Osteocyte (in vitro differentiated cells): Measurements from ENCODE around the gene TBX18. TPM values are rescaled to one million over a fixed set of nuclear protein-coding genes. Genes with fewer than 3 reads are reported as not detected.

Source experiments
- DNase-seq: peaks from one replicate; pipeline ENCODE4 v3.0.0; 2021; ENCODE audit warnings: mixed read lengths; ENCODE audit not compliant: unreplicated experiment; ENCODE audit errors: extremely low spot score
- H3K27ac Mint-ChIP-seq: one replicate; pipeline ENCODE4 v1.8.0; 2021; ENCODE audit warnings: mild to moderate bottlenecking, mixed read lengths; ENCODE audit not compliant: unreplicated experiment
- H3K27me3 Mint-ChIP-seq: one replicate; pipeline ENCODE4 v1.8.0; 2021; ENCODE audit warnings: mixed read lengths; ENCODE audit not compliant: unreplicated experiment
- H3K36me3 Mint-ChIP-seq: one replicate; pipeline ENCODE4 v1.8.0; 2021; ENCODE audit warnings: mixed read lengths; ENCODE audit not compliant: unreplicated experiment
- H3K4me1 Mint-ChIP-seq: one replicate; pipeline ENCODE4 v1.8.0; 2021; ENCODE audit warnings: mixed read lengths; ENCODE audit not compliant: unreplicated experiment
- H3K4me3 Mint-ChIP-seq: one replicate; pipeline ENCODE4 v1.8.0; 2021; ENCODE audit warnings: mild to moderate bottlenecking, moderate library complexity, mixed read lengths; ENCODE audit not compliant: unreplicated experiment
- H3K9me3 Mint-ChIP-seq: one replicate; pipeline ENCODE4 v1.8.0; 2021; ENCODE audit warnings: mixed read lengths; ENCODE audit not compliant: unreplicated experiment
- total RNA-seq: library from RNA; stranded (reverse); gene quantifications from 2 replicates; pipeline ENCODE4 v1.2.1, GENCODE V29; 2021
- TF ChIP-seq, protein P1 (sequence below): fragments of 200-600 bp; sonication (generic); IDR thresholded peaks from 2 replicates; pipeline ENCODE4 v1.5.0; 2021; ENCODE audit warnings: antibody characterized with exemption, mild to moderate bottlenecking, moderate library complexity

Gene TBX18
- total RNA-seq, 1 donor from 2014 or later: 8.0 TPM

DNA sequence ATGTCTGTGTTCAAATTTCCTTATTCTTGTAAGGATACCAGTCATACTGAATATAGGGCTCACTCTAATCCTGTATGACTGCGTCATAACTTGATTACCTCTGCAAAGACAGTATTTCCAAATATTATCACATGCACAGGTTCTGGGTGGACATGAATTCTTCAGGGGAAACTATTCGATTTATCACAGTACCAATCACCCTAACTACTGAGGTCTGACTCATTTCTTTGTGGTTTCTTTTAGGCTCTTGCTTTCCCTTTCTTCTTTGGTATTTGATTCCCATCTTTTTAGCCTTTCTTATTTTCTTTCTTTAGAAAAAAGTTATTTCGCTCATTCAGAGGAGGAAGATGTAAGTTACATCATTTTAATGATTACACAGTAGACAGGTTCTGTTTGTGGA lies 40.3 kb upstream of the TBX18 start:
- Mint-ChIP-seq H3K27me3 (peaks cover 8% of the 10 kb centered on the region), H3K36me3 (no peaks in the 10 kb centered on the region), H3K27ac (no peak overlapping the region), H3K9me3 (no peaks in the 10 kb centered on the region), H3K4me1 (no peaks in the 10 kb centered on the region), H3K4me3 (no peak overlapping the region)
- DNase-seq: no peak
- TF ChIP-seq, protein P1, sequence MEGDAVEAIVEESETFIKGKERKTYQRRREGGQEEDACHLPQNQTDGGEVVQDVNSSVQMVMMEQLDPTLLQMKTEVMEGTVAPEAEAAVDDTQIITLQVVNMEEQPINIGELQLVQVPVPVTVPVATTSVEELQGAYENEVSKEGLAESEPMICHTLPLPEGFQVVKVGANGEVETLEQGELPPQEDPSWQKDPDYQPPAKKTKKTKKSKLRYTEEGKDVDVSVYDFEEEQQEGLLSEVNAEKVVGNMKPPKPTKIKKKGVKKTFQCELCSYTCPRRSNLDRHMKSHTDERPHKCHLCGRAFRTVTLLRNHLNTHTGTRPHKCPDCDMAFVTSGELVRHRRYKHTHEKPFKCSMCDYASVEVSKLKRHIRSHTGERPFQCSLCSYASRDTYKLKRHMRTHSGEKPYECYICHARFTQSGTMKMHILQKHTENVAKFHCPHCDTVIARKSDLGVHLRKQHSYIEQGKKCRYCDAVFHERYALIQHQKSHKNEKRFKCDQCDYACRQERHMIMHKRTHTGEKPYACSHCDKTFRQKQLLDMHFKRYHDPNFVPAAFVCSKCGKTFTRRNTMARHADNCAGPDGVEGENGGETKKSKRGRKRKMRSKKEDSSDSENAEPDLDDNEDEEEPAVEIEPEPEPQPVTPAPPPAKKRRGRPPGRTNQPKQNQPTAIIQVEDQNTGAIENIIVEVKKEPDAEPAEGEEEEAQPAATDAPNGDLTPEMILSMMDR: no peak

DNA sequence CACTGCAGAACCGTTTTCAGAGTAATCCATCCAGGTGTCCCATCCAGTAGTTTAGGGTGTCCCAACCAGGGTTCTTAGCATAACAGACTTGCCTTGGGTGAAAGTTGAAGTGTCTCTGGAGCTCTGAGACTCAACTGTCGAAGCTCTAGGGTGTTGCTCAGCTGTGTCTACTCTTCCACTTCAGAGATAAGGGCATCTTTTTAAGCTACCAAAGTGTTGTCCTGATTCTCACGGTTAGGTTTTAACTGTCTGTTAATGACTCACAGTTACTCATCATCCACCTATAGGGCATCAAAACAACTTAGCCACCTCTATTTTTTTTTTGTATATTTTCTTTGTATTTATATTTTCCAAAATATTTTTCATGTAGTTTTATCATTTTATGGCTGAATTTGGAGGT lies 36.9 kb upstream of the TBX18 start:
- no peak overlapping the region for H3K27ac Mint-ChIP-seq

DNA sequence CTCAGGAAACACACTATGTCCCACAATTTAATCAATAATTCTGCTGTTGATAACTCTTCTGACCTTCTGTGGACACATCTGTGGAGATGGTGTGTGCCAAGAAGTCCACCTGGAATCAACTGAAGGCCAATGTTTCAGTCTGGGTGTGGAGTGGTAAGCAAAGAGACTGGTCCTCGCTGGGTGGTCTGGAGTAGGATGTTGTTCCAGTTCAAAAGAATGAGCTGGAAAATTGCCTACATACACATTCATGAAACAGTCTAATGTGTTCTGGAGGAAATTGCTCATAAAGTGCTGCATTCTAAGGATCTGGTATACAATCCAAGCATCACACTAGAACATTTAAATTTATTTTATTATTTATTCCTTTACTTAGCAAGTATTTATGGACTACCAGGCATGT lies 33.9 kb upstream of the TBX18 start:
- DNase-seq: no peak
- Mint-ChIP-seq H3K4me3 (no peak overlapping the region), H3K27ac (no peak overlapping the region), H3K27me3 (peaks cover 5% of the 10 kb centered on the region), H3K36me3 (no peaks in the 10 kb centered on the region), H3K9me3 (no peaks in the 10 kb centered on the region), H3K4me1 (no peaks in the 10 kb centered on the region)
- TF ChIP-seq, protein P1: no peak

More for the DNA sequence above, 36.9 kb upstream of the TBX18 start:
- H3K9me3 Mint-ChIP-seq: no peaks in the 10 kb centered on the region
- DNase-seq: no peak
- H3K27me3 Mint-ChIP-seq: peaks cover 8% of the 10 kb centered on the region
- H3K4me1 Mint-ChIP-seq: no peaks in the 10 kb centered on the region
- H3K36me3 Mint-ChIP-seq: no peaks in the 10 kb centered on the region
- TF ChIP-seq, protein P1: no peak
- H3K4me3 Mint-ChIP-seq: no peak overlapping the region

DNA sequence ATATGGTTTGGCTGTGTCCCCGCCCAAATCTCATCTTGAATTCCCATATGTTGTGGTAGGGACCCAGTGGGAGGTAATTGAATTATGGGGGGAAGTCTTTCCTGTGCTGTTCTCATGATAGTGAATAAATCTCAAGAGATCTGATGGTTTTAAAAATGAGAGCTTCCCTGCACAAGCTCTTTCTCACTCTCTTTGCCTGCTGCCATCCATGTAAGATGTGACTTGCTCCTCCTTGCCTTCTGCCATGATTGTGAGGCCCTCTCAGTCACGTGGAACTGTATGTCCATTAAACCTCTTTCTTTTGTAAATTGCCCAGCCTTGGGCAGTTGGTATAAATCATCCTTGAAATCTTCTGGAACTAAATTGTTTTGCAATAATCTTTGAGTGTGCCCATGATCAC lies 31.9 kb upstream of the TBX18 start:
- Mint-ChIP-seq H3K36me3 (no peaks in the 10 kb centered on the region), H3K9me3 (no peaks in the 10 kb centered on the region), H3K4me3 (no peak overlapping the region), H3K27me3 (peaks cover 12% of the 10 kb centered on the region), H3K27ac (no peak overlapping the region), H3K4me1 (no peaks in the 10 kb centered on the region)
- TF ChIP-seq, protein P1: no peak
- no peak for DNase-seq

DNA sequence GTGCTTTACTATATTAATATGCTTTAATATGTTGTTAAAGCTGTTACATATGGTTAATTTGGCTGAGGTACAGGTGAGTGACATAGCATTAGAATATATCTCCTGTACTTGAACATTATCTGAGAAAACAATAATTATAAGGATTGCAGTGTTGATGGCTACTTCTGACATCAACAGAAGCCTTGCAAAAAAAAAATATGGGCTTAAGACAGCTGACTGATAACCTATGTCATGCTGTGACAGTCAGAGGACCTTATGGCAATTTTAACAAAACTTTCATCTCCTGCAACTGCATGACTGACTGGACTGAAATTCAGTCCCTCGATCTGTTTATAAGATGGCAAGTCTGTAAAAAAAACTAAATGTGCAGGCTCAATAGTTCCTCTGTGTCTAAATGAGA lies 27.5 kb upstream of the TBX18 start:
- Mint-ChIP-seq H3K4me1 (no peaks in the 10 kb centered on the region), H3K36me3 (no peaks in the 10 kb centered on the region), H3K27me3 (peaks cover 37% of the 10 kb centered on the region), H3K27ac (no peak overlapping the region), H3K4me3 (no peak overlapping the region), H3K9me3 (no peaks in the 10 kb centered on the region)
- TF ChIP-seq, protein P1: no peak
- DNase-seq: no peak
